HUDEP-2 (cell line): ENCODE data around the gene CHST9.
"Not testable (repeated sequence)": the region's sequence is repeated elsewhere in the genome, so short reads cannot be mapped to it uniquely, and the experiment has no call there.

Experiments
- DNase-seq, 76 experiments: peaks; one replicate each; lab custom pipeline; 2025; ENCODE audit not compliant: unreplicated experiment in 76 of 76; lab: John Stamatoyannopoulos, UW

Gene CHST9

GRCh38 chr18:27185025-27185763 lies at the start of gene CHST9:
Gene CHST9, minus strand, starts transcription at chr18:27185308. Its CDS starts 42,499 bp downstream, at chr18:27142809.
- DNase-seq = no peak

- DNase-seq = not testable (repeated sequence)
These were observed 47.2 kb upstream of the CHST9 start for GRCh38 chr18:27232355-27232754.

GRCh38 chr18:27231671-27232070 lies 46.6 kb upstream of the CHST9 start:
- DNase-seq = not testable (repeated sequence)

GRCh38 chr18:27231221-27231620 lies 46.1 kb upstream of the CHST9 start:
- not testable (repeated sequence) for DNase-seq

- DNase-seq = no peak
These were observed 42.6 kb upstream of the CHST9 start for GRCh38 chr18:27227721-27228120.

- no peak for DNase-seq
These were observed 41.5 kb upstream of the CHST9 start for GRCh38 chr18:27226556-27227075.

GRCh38 chr18:27225947-27226481 lies 40.9 kb upstream of the CHST9 start:
- no peak for DNase-seq

- DNase-seq = no peak
These were observed 38.6 kb upstream of the CHST9 start for GRCh38 chr18:27223526-27224291.

- DNase-seq = no peak
These were observed 29.7 kb upstream of the CHST9 start for GRCh38 chr18:27214831-27215230.

- no peak for DNase-seq
These were observed 28.1 kb upstream of the CHST9 start for GRCh38 chr18:27213123-27213717.

- no peak for DNase-seq
These were observed 26.5 kb upstream of the CHST9 start for GRCh38 chr18:27211569-27211968.

- no peak for DNase-seq
These were observed 21.3 kb upstream of the CHST9 start for GRCh38 chr18:27206411-27206810.

- no peak for DNase-seq
These were observed 17.6 kb upstream of the CHST9 start for GRCh38 chr18:27202741-27203140.

- no peak for DNase-seq
These were observed 12.9 kb upstream of the CHST9 start for GRCh38 chr18:27198036-27198435.

- DNase-seq = no peak
These were observed 3.2 kb upstream of the CHST9 start for GRCh38 chr18:27188309-27188708.

GRCh38 chr18:27185897-27186296 lies 789 bp upstream of the CHST9 start:
- DNase-seq = no peak

- no peak for DNase-seq
These were observed 738 bp downstream of the CHST9 start for GRCh38 chr18:27184115-27185024.

- no peak for DNase-seq
These were observed 3.4 kb downstream of the CHST9 start for GRCh38 chr18:27181726-27182125.

- DNase-seq = no peak
These were observed 6.7 kb downstream of the CHST9 start for GRCh38 chr18:27178424-27178823.

- no peak for DNase-seq
These were observed 9.2 kb downstream of the CHST9 start for GRCh38 chr18:27175914-27176313.
